Measurements from ENCODE around the gene TRIM74.
A peak's percentile ranks its signal among the peaks of the same experiment; 100 is the strongest.
"Not testable (repeated sequence)": the region's sequence is repeated elsewhere in the genome, so short reads cannot be mapped to it uniquely, and the experiment has no call there.

The TRIM74 gene

DNA sequence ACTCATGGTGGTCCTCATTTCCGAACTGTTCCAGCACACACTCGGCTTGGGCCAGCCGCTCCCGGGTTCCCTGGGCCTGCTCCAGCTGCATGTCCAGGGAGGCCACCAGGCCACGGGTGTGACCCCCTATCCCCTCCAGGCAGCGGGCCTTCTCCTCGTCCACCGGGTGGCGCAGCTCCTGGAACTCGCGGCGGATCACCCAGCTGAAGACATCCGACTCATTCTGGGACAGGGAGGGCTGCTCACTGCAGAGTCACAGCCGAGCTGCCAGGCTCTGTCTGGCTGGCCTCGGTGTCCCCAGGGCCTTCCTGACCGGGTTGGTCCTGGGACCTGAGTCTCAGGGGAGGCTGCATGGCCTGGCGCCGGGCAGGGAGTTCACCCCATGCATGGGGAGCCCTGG lies 9.2 kb downstream of the TRIM74 start:
- not testable (repeated sequence) for DNase-seq (ENCODE audit: low read depth in 3 of 3, low spot score in 1 of 3)

DNA sequence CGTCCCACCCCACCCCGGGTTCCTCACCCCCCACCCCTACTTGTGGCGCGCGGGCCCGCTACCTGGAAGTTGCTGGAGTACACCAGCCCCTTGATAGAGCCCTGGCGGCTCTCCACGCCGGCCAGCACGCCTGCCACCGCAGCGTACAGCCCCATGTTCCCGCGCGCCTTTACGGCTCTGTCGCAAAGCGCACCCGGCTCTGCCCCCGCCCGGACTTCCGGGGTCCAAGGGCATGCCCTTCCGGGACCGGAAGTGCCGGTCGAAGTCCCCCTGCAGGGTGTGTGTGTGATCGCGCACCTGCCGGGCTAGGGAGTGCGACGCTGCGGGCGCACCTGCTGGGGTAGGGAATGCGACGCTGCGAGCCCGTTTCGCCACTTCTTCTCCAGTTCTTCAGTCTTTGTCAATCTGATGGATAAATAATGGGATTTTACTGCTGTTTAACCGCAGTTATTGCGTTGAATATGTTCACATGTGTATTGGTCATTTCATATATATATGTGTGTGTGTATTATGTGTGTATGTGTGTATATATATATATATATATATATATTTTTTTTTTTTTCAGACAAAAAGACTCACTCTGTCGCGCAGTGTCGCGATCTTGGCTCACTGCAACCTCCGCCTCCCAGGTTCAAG lies 14.6 kb downstream of the TRIM74 start:
- DNase-seq (ENCODE audit: low read depth in 3 of 3, low spot score in 1 of 3): not testable (repeated sequence)

DNA sequence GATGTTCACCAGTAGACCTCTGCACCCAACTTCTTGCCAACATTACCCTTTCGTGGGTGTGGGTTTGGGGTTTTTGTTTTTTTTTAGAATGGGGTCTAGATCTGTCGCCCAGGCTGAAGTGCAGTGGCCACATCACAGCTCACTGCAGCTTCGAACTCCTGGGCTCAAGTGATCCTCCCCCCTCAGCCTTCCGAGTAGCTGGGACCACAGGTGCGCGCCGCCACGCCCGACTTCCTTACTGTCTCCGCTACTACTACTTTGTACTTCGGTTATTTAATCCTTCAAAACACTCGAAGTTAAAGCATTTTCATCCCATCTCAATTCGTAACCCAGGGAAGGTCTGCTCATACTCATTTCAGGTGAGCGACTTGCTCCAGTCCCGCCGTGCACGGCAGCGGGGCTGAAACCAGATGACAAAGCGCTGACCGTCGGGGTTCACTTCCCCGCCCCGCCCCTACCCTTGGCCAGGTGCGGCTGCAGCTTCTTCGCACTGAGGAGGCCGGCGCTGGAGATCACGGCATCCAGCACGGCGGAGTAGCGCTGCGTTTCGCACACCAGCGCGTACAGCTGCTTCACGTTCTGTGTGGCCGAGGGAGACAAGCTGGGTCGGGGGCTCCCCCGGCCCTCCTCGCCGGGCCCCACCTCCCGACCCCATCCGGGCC lies 15.2 kb downstream of the TRIM74 start:
- DNase-seq (ENCODE audit: low read depth in 3 of 3, low spot score in 1 of 3): not testable (repeated sequence)

DNA sequence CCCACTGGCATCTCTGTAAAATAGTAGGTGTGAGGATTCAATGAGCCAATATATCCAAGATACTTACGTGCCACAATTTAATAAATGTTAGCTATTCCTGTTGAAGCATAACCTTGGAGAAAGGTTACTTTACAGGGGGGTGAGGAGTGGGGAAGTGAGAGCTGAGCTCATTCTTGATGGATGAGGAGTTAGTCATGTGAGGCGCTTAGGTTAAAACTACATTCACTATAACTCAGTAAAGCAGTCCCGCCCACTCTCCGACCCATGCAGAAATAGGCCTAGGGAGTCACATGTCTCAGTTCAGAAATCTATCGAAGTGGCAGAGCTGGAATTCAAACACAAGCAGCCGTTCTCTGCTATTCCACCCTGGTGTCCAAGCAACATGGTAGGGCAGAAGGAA lies 18.8 kb downstream of the TRIM74 start:
- DNase-seq (ENCODE audit: low read depth in 3 of 3, low spot score in 1 of 3): not testable (repeated sequence)

DNA sequence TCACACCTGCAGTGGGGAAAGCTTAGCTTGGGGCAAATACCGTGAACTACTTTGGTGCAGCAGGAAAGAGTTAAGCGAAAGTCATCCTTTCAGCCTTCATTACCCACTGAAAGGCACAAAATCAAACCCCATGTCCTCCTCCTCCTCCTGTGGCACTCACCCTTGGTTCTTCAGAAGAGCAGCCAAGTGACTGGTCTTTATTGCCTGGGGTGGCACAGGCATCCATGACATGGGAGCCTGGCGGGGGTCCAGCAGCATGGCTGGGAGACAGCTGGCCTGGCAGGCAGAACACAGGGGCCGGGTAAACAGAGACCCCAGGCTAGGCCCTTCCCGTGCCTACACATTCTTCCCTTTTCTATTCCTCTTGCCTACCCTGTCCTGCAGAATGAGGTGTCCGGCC lies 19.6 kb downstream of the TRIM74 start:
- not testable (repeated sequence) for DNase-seq (ENCODE audit: low read depth in 3 of 3, low spot score in 1 of 3)

DNA sequence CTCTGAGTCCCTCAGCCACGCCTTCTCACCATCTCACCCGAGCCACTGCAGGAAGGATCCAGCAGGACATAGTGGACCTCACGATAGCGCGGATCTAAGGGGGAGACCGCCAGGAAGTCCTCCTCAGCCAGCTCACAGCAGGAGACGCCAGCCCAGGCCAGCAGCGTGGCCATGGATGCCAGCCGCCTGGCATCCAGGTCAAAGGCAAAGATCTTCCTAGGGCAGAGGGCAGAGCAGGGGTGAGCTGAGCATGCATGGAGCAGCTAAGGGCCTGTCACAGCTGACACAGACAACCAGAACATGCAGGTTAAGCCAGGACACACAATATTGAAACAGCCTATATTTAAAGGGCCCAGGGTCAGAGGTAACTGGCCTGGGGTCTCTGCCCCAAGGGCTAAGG lies 20.0 kb downstream of the TRIM74 start:
- not testable (repeated sequence) for DNase-seq (ENCODE audit: low read depth in 3 of 3, low spot score in 1 of 3)

DNA sequence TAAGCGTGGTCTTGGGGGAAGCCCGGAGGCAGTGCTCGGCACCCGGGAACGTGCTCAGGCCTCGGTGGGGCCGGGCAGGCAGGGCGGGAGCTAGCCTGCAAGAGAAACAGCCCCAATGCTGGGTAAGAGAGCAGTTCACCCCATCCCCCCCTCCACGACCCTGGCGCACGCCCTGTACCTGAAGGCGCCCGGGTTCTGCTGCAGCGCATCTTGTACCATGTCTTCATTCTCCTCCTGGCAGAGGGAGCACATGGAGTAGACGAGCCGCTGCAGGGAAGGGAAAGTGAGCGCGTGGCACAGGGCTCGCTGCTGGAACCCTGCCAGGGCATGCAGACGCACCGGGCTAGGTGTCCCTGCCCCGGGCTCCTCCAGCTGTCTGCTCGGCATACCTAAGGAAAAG lies 20.6 kb downstream of the TRIM74 start:
- DNase-seq (ENCODE audit: low read depth in 3 of 3, low spot score in 1 of 3): not testable (repeated sequence)

DNA sequence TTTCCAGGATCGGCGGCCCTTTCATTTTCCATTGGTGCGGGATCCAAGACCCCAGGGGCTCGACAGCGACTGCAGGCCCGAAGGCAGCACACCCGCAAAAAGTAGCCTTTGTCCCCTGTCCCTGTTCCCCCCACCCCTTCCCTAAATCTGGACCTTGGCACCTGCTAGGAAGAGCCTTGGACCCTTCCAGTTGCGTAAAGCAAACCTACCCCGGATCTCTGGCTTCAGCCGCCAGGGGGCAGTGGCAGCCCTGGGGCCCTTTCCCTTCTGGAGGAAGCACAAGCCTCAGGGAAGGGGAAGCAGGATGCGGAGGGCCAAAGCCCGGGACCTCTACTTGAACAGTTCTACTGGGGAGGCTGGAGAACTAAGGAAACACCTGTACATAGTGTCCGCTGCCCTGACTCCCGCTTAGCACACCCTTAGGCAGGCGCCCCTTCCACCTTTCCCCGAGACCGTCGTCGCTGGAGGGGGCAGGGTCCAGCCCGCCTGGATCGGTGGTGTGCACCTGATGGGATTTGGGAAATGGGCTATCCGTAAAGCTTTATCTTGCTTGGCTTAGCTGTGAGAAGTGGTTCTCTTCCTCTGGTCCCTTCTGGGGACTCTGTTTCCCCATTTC lies 23.0 kb downstream of the TRIM74 start:
- not testable (repeated sequence) for DNase-seq (ENCODE audit: low read depth in 3 of 3, low spot score in 1 of 3)

DNA sequence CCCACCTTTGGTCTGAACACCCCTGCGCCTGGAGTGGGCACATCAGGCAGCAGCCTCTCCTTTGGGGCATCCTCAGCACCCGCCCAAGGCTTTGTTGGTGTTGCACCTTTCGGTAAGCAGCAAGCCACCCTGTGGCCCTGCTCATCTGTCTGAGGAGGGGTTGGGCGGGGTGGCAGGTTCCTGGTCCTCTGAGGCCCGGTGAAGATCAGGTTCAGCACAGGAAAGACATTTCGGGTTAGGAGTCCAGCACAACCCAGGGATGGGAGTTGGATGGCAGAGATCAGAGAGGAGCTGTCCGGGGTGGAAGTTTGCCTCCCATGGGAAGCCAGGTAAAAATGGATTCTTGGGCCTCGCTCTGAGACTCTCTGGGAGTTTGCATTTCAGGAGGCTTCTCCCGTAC lies 23.7 kb downstream of the TRIM74 start:
- not testable (repeated sequence) for DNase-seq (ENCODE audit: low read depth in 3 of 3, low spot score in 1 of 3)

DNA sequence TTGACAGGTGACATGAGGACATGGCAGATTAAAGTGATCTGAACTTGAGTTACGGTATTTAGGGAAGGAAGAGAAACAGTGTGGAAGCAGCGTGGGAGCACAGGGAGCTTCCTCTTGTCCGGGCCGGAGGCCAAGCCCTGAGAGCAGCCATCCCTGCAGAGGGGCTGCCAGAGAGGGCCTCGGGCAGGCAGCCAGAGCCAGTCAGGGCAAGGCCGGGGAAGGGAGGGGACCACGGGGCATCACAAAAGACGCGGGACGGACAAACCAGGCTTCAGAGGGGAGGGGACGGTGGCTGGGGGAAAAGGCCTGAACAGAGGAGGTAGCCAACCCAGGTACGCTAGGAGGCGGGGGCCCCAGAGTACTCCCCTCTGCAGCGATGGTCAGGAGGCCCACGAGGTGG lies 24.3 kb downstream of the TRIM74 start:
- DNase-seq (ENCODE audit: low read depth in 3 of 3, low spot score in 1 of 3): not testable (repeated sequence)

DNA sequence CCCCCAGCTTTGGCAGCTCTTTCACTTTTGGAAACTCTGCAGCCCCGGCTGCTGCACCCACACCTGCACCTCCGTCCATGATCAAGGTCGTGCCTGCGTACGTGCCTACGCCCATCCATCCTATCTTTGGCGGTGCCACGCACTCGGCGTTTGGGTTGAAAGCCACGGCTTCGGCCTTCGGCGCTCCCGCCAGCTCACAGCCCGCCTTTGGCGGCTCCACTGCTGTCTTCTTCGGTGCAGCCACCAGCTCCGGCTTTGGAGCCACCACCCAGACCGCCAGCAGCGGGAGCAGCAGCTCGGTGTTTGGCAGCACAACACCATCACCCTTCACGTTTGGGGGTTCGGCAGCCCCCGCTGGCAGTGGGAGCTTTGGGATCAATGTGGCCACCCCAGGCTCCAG lies 26.3 kb downstream of the TRIM74 start:
- not testable (repeated sequence) for DNase-seq (ENCODE audit: low read depth in 3 of 3, low spot score in 1 of 3)

DNA sequence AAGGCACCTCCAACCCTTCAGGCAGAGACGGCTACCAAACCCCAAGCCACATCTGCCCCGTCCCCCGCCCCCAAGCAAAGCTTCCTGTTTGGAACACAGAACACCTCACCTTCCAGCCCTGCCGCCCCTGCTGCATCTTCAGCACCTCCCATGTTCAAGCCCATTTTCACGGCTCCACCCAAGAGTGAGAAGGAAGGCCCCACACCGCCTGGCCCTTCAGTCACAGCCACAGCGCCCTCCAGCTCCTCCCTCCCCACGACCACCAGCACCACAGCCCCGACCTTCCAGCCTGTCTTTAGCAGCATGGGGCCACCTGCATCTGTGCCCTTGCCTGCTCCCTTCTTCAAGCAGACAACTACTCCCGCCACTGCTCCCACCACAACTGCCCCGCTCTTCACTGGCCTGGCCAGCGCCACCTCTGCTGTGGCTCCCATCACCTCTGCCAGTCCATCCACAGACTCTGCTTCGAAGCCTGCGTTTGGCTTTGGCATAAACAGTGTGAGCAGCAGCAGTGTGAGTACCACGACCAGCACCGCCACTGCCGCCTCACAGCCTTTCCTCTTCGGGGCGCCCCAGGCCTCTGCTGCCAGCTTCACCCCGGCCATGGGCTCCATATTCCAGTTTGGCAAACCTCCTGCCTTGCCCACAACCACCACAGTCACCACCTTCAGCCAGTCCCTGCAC lies 27.1 kb downstream of the TRIM74 start:
- DNase-seq (ENCODE audit: low read depth in 3 of 3, low spot score in 1 of 3): not testable (repeated sequence)

DNA sequence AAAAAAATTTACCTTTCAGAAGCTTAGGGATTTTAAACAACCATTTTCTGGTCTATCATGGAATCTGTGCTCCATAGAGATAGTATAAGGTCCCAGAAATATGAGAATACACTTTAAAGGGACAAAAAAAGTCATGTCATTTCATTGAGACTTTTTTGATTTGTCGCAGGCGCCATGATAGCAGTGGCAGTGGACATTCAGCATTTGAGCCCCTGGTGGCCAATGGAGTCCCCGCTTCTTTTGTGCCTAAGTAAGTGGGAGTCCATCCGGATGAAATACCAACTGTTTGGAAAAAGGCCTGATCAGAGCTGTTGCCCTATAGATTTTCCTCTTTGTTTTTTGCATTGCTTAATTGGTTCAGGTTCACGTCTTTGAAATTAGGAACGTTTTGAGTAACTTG lies 41.0 kb downstream of the TRIM74 start:
- not testable (repeated sequence) for DNase-seq (ENCODE audit: low read depth in 3 of 3, low spot score in 1 of 3)

DNA sequence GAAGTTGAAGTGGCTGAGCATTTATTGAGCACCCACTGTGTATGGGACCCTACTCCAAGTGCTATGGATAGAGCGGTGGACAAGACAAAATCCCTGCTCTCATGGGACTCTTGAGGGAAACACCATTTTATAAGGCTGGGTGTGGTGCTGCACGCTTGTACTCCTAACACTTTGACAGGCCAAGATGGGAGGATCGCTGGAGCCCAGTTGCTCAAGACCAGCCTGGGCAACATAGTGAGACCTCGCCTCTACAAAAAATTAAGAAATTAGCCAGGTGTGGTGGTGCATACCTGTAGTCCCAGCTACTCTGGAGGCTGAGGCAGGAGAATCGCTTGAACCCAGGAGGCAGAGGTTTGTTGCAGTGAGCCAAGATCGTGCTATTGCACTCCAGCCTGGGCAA lies 41.5 kb downstream of the TRIM74 start:
- not testable (repeated sequence) for DNase-seq (ENCODE audit: low read depth in 3 of 3, low spot score in 1 of 3)

DNA sequence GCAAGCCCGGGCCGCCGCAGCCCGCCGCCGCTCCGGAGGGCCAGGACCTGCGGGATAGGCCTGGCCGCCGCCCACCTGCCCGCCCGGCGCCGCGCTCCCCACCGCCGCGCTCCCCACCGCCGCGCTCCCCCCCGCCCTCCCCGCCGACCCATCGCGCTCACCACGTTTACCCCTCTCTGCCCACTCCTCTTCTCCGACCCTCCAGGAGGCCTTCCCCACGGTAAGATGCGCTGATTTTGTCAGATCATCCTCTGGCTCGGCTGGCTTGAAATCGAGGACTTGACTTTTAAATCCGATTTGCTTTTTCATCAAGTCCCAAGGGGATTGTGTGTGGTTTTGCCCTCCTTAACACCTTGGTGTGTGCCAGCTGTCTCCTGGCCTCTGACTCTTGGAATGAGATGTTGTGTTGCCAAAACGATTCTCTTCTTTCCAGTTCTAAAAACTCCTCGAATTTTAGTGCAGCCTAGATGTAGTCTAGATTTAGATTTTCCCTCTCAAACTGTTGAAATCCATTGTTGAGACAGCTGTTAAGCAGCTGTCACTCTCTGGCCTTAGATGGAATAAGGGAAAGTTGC lies 43.6 kb downstream of the TRIM74 start:
- DNase-seq (ENCODE audit: low read depth in 3 of 3, low spot score in 1 of 3): no peak

DNA sequence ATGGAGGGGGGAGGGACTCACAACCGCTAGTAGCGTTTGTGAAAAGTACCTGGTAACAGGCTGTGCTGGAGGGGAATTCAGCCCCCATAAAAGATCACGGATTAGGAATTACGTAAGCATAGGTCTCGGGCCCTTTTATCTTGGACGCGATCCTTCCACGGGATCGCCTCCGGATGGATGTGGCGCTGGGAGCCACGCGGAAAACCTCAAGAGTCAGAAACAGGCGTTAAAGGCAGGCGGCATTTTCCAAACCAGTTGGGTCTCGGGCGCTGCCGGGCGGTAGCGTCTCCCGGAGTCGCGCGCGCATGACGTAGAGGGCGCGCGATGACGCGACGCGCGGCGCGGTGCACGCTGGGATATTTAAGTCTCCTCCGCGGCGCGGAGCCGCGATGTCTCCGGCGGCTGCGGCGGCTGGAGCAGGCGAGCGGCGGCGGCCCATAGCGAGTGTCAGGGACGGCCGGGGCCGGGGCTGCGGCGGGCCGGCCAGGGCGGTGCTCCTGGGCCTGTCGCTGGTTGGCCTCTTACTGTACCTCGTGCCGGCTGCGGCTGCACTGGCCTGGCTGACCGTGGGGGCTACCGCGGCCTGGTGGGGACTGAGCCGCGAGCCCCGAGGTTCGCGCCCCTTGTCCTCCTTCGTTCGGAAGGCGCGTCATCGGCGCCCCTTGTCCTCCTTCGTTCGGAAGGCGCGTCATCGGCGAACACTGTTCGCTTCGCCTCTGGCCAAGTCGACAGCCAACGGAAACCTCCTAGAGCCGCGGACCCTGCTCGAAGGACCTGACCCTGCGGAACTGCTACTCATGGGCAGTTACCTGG lies 44.3 kb downstream of the TRIM74 start, which contains the start of gene POM121:
TSS of gene POM121 (plus strand) at position 363 of the 813 bp plus-strand sequence. CDS start at position 390, 27 bp downstream.
- peak; percentile 57 to 81 (median 68) for DNase-seq (ENCODE audit: low read depth in 3 of 3, low spot score in 1 of 3)

DNA sequence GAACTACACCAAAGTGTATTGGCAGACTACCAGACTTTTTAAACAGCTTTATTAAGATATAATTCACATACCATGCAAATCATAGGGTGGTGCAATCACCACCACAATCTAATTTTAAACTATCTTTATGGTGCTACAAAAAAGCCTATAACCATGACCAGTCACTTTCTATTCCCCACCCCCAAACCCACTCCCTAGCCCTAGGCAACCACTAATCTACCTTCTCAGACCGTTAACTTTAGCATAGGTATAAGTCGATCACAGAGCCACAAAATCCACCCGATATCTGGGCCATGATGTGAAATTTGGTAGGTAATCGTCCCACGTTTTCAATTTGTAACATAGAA lies 44.9 kb downstream of the TRIM74 start:
- no peak for DNase-seq (ENCODE audit: low read depth in 3 of 3, low spot score in 1 of 3)

DNA sequence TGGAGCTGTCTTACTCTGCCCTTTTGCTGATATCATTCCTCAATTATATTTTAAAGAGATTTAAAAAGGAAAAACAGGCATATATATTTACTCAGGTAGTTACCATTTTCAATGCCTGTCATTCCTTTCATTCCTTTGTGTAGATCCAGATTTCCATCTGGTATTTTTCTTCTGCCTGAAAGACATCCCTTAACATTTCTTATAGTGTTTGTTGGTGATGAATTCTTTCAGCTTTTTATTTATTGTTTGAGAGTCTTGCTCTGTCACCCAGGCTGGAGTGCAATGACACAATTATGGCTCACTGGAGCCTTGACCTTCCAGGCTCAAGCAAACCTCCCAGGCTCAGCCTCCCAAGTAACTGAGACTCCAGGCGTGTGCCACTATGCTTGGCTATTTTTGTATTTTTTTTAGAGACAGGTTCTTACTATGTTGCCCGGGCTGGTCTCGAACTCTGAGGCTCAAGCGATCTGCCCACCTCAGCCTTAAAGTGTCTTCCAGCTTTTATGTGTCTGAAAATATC lies 50.0 kb downstream of the TRIM74 start:
- no peak for DNase-seq (ENCODE audit: low read depth in 3 of 3, low spot score in 1 of 3)

DNA sequence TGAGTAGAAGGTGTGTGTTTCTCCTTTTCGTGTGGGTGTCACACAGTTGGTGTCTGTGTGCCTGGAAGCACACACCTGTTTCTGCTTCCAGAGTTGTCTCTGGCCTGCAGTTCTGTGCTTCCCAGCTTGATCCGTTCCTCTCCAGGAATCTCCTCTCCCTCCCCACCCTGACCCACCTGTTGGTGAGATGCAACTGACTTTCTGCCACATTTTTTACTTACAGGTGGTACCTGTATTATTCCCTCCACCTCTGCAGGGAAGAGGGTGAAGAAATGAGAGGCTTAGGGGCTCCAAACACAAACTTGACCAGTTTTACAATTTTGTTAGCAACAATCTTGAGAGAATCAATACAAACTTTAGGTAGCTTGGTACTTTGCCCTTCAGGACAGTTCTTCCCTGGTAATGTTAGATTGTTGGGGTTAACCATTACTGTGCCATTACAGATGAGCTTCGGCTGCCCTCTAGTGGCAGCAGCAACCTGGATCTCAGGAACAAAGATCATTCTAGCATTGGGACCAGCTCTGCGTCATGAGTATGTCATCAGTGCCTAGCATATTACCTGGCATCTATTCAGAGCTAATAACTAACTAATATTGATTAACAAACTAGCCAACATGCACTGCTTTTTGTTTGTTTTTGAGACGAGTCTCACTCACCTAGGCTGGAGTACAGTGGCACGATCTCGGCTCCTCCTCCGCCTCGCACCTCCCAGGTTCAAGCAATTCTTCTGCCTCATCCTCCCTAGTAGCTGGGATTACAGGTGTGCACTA lies 54.3 kb downstream of the TRIM74 start:
- DNase-seq (ENCODE audit: low read depth in 3 of 3, low spot score in 1 of 3): peak in 2 of 3 donors; percentile 13 to 32

DNA sequence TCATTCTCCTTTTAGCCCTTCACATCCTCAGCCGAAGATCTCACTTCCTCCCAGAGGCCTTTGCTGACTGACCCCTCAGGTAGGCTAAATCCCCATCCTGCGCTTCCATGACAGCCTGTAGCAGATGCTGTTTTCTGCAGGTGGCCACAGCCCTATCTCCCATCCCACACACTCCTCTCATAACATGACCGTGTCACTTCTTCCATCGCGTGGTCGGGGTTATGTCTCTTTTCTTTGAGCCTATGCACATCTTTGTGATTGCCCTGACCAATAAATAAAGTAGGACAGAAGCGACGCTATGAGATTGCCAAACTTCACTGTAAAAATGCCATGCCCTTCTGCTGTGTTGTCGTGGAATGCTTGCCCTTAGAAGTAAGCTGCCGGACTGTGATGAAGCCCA lies 55.5 kb downstream of the TRIM74 start:
- DNase-seq (ENCODE audit: low read depth in 3 of 3, low spot score in 1 of 3): not testable (repeated sequence)

Measured in stimulated activated CD4-positive, alpha-beta T cell treated with anti-CD3 and anti-CD28 coated beads, TNF-alpha, amount 100 ng/mL, for 1 hour (primary cell).